Mesenchymal stem cell (in vitro differentiated cells and primary cell): Measurements from ENCODE around the gene PGGT1B.
A peak's percentile ranks its signal among the peaks of the same experiment; 100 is the strongest.

Experiments
- DNase-seq: peaks from one replicate; pipeline ENCODE4 v3.0.0-alpha.2; 2013
- H2AFZ ChIP-seq: one replicate; pipeline ENCODE4 v1.6.1; 2013; ENCODE audit warnings: low read depth, mild to moderate bottlenecking, control low read depth, inconsistent platforms, low read length, moderate library complexity
- H2AK5ac ChIP-seq: 2 replicates; pipeline ENCODE4 v1.6.1; 2013; ENCODE audit warnings: low read length, moderate library complexity, mild to moderate bottlenecking, inconsistent platforms; ENCODE audit not compliant: severe bottlenecking
- H2BK120ac ChIP-seq: one replicate; pipeline ENCODE4 v1.6.1; 2013; ENCODE audit warnings: low read depth, mild to moderate bottlenecking, inconsistent platforms, low read length, moderate library complexity
- H2BK12ac ChIP-seq, 2 experiments: one replicate each; pipeline ENCODE4 v1.6.1; 2013; ENCODE audit warnings: inconsistent platforms in 2 of 2, low read length in 2 of 2, mild to moderate bottlenecking in 2 of 2, moderate library complexity in 2 of 2, control low read depth in 1 of 2
- H2BK15ac ChIP-seq: one replicate; pipeline ENCODE4 v1.6.1; 2013; ENCODE audit warnings: mild to moderate bottlenecking, low read depth, inconsistent platforms; ENCODE audit not compliant: poor library complexity, severe bottlenecking
- H2BK5ac ChIP-seq: 2 replicates; pipeline ENCODE4 v1.6.1; 2013; ENCODE audit warnings: low read depth, mild to moderate bottlenecking, low read length, control low read depth, inconsistent platforms; ENCODE audit not compliant: poor library complexity, severe bottlenecking
- H3K14ac ChIP-seq, 2 experiments: one replicate each; pipeline ENCODE4 v1.6.1; 2013; ENCODE audit warnings: inconsistent platforms in 2 of 2, low read length in 2 of 2, control low read depth in 1 of 2, mild to moderate bottlenecking in 1 of 2, moderate library complexity in 1 of 2
- H3K18ac ChIP-seq, 2 experiments: one replicate each; pipeline ENCODE4 v1.6.1; 2013; ENCODE audit warnings: inconsistent platforms in 2 of 2, low read length in 2 of 2, control low read depth in 1 of 2, low read depth in 1 of 2, mild to moderate bottlenecking in 1 of 2
- H3K23ac ChIP-seq, 2 experiments: one replicate each; pipeline ENCODE4 v1.6.1; 2013; ENCODE audit warnings: inconsistent platforms in 2 of 2, low read length in 2 of 2, mild to moderate bottlenecking in 2 of 2, moderate library complexity in 2 of 2, control low read depth in 1 of 2
- H3K27ac ChIP-seq: 2 replicates; pipeline ENCODE4 v1.5.1; 2013; ENCODE audit warnings: mild to moderate bottlenecking, moderate library complexity, low read length, control low read depth, inconsistent platforms; ENCODE audit not compliant: poor library complexity, severe bottlenecking
- H3K27me3 ChIP-seq, 2 experiments: 2 replicates each; pipeline versions ENCODE4 v1.6.1 to v1.7.0; 2013; ENCODE audit warnings: low read length in 2 of 2, mild to moderate bottlenecking in 2 of 2, moderate library complexity in 2 of 2, control low read depth in 1 of 2, inconsistent platforms in 1 of 2; ENCODE audit not compliant: control insufficient read depth in 1 of 2, insufficient read depth in 1 of 2
- H3K36me3 ChIP-seq, 2 experiments: 2 replicates each; pipeline versions ENCODE4 v1.6.1 to v1.7.0; 2013; ENCODE audit warnings: low read length in 2 of 2, control low read depth in 1 of 2, inconsistent platforms in 1 of 2, low read depth in 1 of 2, mild to moderate bottlenecking in 1 of 2; ENCODE audit not compliant: insufficient read depth in 2 of 2, control insufficient read depth in 1 of 2
- H3K4ac ChIP-seq, 2 experiments: one replicate each; pipeline ENCODE4 v1.6.1; 2013; ENCODE audit warnings: inconsistent platforms in 2 of 2, low read length in 2 of 2, mild to moderate bottlenecking in 2 of 2, moderate library complexity in 2 of 2, control low read depth in 1 of 2, low read depth in 1 of 2
- H3K4me1 ChIP-seq: 2 replicates; pipeline ENCODE4 v1.6.1; 2013; ENCODE audit warnings: low read depth, low read length, control low read depth; ENCODE audit not compliant: control insufficient read depth, insufficient read depth
- H3K4me2 ChIP-seq: 2 replicates; pipeline ENCODE4 v1.6.1; 2013; ENCODE audit warnings: low read length, mild to moderate bottlenecking, inconsistent platforms; ENCODE audit not compliant: poor library complexity, severe bottlenecking
- H3K4me3 ChIP-seq, 2 experiments: 2 replicates each; pipeline versions ENCODE4 v1.5.1 to v1.7.0; 2013; ENCODE audit warnings: low read length in 2 of 2, mild to moderate bottlenecking in 2 of 2, control low read depth in 1 of 2, low read depth in 1 of 2; ENCODE audit not compliant: insufficient read depth in 1 of 2
- H3K79me1 ChIP-seq: replicated peaks from 2 replicates; pipeline ENCODE4 v1.6.1; 2013; ENCODE audit warnings: mild to moderate bottlenecking, control low read depth, low read length, inconsistent platforms; ENCODE audit not compliant: poor library complexity, severe bottlenecking
- H3K9ac ChIP-seq: 2 replicates; pipeline ENCODE4 v1.7.0; 2013; ENCODE audit warnings: mild to moderate bottlenecking, low read length, moderate library complexity
- H3K9me3 ChIP-seq: 2 replicates; pipeline ENCODE4 v1.7.0; 2013; ENCODE audit warnings: mild to moderate bottlenecking, low read length; ENCODE audit not compliant: control insufficient read depth
- H4K8ac ChIP-seq: one replicate; pipeline ENCODE4 v1.6.1; 2013; ENCODE audit warnings: inconsistent platforms, mild to moderate bottlenecking, low read length, moderate library complexity
- H4K91ac ChIP-seq: one replicate; pipeline ENCODE4 v1.6.1; 2013; ENCODE audit warnings: mild to moderate bottlenecking, low read length, inconsistent platforms
- WGBS: methylation state at CpG from one replicate; pipeline ENCODE4 v1.1.7; 2013; ENCODE audit warnings: mixed read lengths; 5-methylcytosine and 5-hydroxymethylcytosine counted together

Gene PGGT1B

GRCh38 chr5:115304496-115304895, 41.8 kb upstream of the PGGT1B start:
- Histone ChIP-seq H3K27me3 (no peaks in the 10 kb centered on the region), H3K4me2 (no peak overlapping the region)
- WGBS, result no CpG with 5 or more reads among the region's 1 CpG

GRCh38 chr5:115298811-115299210, 36.1 kb upstream of the PGGT1B start:
- no peak overlapping the region for H2BK120ac ChIP-seq
- H3K27me3 ChIP-seq, result no peaks in the 10 kb centered on the region
- H2BK15ac ChIP-seq, result no peak overlapping the region
- H2AFZ ChIP-seq, result no peak overlapping the region
- H3K36me3 ChIP-seq, result no peaks in the 10 kb centered on the region
- no peak overlapping the region for H2BK12ac ChIP-seq
- H3K79me1 ChIP-seq, result peaks cover 10% of the 10 kb centered on the region
- no peak for DNase-seq
- no peak overlapping the region for H2AK5ac ChIP-seq
- no peak overlapping the region for H4K91ac ChIP-seq
- H3K4me1 ChIP-seq, result no peaks in the 10 kb centered on the region
- H3K4ac ChIP-seq, result peak overlapping the region in 1 of 2 experiments; percentile 54
- no peaks in the 10 kb centered on the region for H3K9me3 ChIP-seq
- H4K8ac ChIP-seq, result no peak overlapping the region
- no peak overlapping the region for H3K4me3 ChIP-seq
- H3K4me2 ChIP-seq, result no peak overlapping the region
- WGBS, result 68% methylated on average over 1 of the region's 1 CpG
- no peak overlapping the region for H3K9ac ChIP-seq
- H3K27ac ChIP-seq, result no peak overlapping the region
- H2BK5ac ChIP-seq, result no peak overlapping the region
- no peak overlapping the region for H3K23ac ChIP-seq
- H3K14ac ChIP-seq, result no peak overlapping the region
- H3K18ac ChIP-seq, result no peak overlapping the region

More at GRCh38 chr5:115304496-115304895, 41.8 kb upstream of the PGGT1B start:
- H3K14ac ChIP-seq, result no peak overlapping the region
- H2BK12ac ChIP-seq, result no peak overlapping the region
- H4K91ac ChIP-seq, result no peak overlapping the region
- H3K23ac ChIP-seq, result no peak overlapping the region
- no peak overlapping the region for H3K4me3 ChIP-seq
- H2AK5ac ChIP-seq, result no peak overlapping the region
- no peak overlapping the region for H2BK120ac ChIP-seq
- no peak for DNase-seq
- no peaks in the 10 kb centered on the region for H3K9me3 ChIP-seq
- H3K9ac ChIP-seq, result no peak overlapping the region
- H4K8ac ChIP-seq, result no peak overlapping the region
- H3K4ac ChIP-seq, result no peak overlapping the region
- H3K79me1 ChIP-seq, result no peaks in the 10 kb centered on the region
- no peak overlapping the region for H3K18ac ChIP-seq
- H3K27ac ChIP-seq, result no peak overlapping the region
- H2BK15ac ChIP-seq, result no peak overlapping the region
- no peaks in the 10 kb centered on the region for H3K4me1 ChIP-seq
- no peak overlapping the region for H2BK5ac ChIP-seq
- no peak overlapping the region for H2AFZ ChIP-seq
- no peaks in the 10 kb centered on the region for H3K36me3 ChIP-seq

GRCh38 chr5:115297031-115297430, 34.4 kb upstream of the PGGT1B start:
- H3K9me3 ChIP-seq, result no peaks in the 10 kb centered on the region
- H2BK15ac ChIP-seq, result no peak overlapping the region
- no peak overlapping the region for H4K91ac ChIP-seq
- H3K4me1 ChIP-seq, result no peaks in the 10 kb centered on the region
- no peak overlapping the region for H2BK120ac ChIP-seq
- no peak overlapping the region for H3K14ac ChIP-seq
- peak overlapping the region in 1 of 2 experiments; percentile 33 for H3K4me3 ChIP-seq
- no peak overlapping the region for H2BK12ac ChIP-seq
- H3K4ac ChIP-seq, result no peak overlapping the region
- WGBS, result 87% methylated on average over 3 of the region's 5 CpGs
- peaks cover 20% of the 10 kb centered on the region for H3K79me1 ChIP-seq
- H2AFZ ChIP-seq, result no peak overlapping the region
- peak; percentile 19 for DNase-seq
- no peak overlapping the region for H3K4me2 ChIP-seq
- no peak overlapping the region for H3K18ac ChIP-seq
- H3K23ac ChIP-seq, result no peak overlapping the region
- no peak overlapping the region for H2BK5ac ChIP-seq
- no peaks in the 10 kb centered on the region for H3K36me3 ChIP-seq
- H3K9ac ChIP-seq, result no peak overlapping the region
- no peak overlapping the region for H3K27ac ChIP-seq
- H4K8ac ChIP-seq, result no peak overlapping the region
- H2AK5ac ChIP-seq, result no peak overlapping the region
- no peaks in the 10 kb centered on the region for H3K27me3 ChIP-seq

GRCh38 chr5:115296124-115297022, 33.7 kb upstream of the PGGT1B start, which contains the start of gene CCDC112:
TSS of gene CCDC112 (minus strand) at chr5:115296654. CDS start at chr5:115296543, 111 bp downstream.
- Histone ChIP-seq H4K91ac (peak within 1 kb of the TSS; percentile 91), H4K8ac (peak within 1 kb of the TSS; percentile 91), H2BK120ac (peak within 1 kb of the TSS; percentile 64), H3K14ac (peak within 1 kb of the TSS in 1 of 2 experiments; percentile 82), H2BK12ac (peak within 1 kb of the TSS in 1 of 2 experiments; percentile 78), H3K4me3 (peak within 1 kb of the TSS; percentile 86 to 97), H3K4ac (peak within 1 kb of the TSS; percentile 82 to 94), H2AFZ (peak within 1 kb of the TSS; percentile 98), H2AK5ac (no peak within 1 kb of the TSS), H3K9me3 (no peaks in the 10 kb centered on the region), H3K27me3 (no peaks in the 10 kb centered on the region), H3K18ac (peak within 1 kb of the TSS; percentile 84 to 95), H3K79me1 (peaks cover 20% of the 10 kb centered on the region), H2BK15ac (peak within 1 kb of the TSS; percentile 78), H3K36me3 (no peaks in the 10 kb centered on the region), H3K23ac (peak within 1 kb of the TSS in 1 of 2 experiments; percentile 80), H3K9ac (peak within 1 kb of the TSS; percentile 79), H3K4me2 (peak within 1 kb of the TSS; percentile 68), H3K4me1 (no peaks in the 10 kb centered on the region), H2BK5ac (no peak within 1 kb of the TSS), H3K27ac (no peak within 1 kb of the TSS)
- DNase-seq, result peak; percentile 63
- under 1% methylated on average over 60 of the region's 86 CpGs for WGBS
